GM19099 (cell line): ENCODE measurements around the gene NFIX.

Source experiments
- POLR2A ChIP-seq: IDR thresholded peaks from 3 replicates; pipeline ENCODE4 v1.6.1; 2011; ENCODE audit warnings: low read depth; ENCODE audit not compliant: insufficient read length; ENCODE audit errors: extremely low read depth

Gene NFIX

DNA sequence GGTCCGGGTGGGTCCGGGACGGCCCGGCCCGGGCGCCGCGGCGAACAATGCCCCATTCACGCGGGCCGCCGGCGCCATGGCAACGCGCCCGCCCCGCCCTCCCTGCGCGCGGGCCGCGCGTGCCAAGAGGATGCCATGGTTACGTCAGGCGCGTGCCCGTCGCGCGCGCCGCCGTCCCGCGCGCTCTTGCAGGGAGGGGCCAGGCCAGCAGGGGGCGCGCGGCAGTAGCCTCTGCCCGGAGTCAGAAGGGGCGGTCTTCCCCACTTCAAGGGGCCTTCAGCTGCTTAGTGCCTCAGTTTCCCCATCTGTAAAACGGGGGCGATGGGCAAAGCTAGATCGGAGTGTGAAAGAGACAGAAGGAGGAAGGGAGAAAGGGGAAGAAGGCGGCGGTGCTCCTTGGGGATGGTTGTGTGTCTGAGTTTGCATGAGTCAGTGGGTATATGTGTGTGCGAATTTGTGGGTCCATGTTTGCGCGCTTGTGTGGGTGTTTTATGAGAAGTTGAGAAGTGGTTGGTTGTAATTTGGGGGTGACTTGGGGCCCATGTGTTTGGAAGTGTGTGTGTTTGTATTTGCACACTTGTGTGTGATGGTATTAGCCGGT is 11.6 kb upstream of the NFIX start:
- TF ChIP-seq POLR2A: no peak

DNA sequence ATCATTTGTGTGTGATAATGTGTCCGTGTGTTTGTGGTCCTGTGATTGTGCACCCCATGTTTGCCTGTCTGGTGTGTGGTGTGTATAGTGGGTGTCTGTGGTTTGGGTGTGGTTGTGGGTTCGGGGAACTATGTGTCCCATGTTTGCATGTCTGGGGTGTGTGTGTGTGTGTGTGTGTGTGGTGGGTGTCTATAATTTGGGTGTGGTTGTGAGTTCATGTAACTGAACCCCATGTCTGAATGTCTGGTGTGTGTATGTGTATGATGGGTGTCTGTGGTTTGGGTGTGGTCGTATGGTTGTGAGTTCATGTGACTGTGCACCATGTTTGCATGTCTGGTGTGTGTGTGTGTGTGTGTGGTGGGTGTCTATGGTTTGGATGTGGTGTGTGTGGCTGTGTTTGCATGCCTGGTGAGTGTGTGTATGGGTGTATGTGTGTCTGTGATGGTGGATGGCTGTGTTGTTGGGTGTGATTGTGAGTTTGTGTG is 11.1 kb upstream of the NFIX start:
- TF ChIP-seq POLR2A: no peak

DNA sequence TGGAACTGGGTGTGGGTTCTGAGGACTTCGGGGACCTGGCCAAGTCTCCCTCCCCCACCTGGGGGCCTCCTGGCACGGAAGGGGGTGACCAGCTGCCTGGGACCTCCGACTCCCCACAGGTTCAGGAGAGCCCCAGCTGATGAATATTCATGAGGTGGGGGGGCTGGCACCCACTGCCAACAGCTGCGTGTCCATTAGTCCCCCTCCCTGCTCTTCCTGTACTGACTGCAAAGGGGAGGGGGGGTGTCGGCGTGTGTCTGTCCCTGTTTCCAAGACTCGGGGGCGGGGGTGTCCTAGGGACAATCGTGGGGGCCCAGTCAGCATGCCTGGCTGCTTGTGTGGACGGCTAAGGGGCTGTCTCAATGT is 10.6 kb upstream of the NFIX start:
- no peak for TF ChIP-seq POLR2A

DNA sequence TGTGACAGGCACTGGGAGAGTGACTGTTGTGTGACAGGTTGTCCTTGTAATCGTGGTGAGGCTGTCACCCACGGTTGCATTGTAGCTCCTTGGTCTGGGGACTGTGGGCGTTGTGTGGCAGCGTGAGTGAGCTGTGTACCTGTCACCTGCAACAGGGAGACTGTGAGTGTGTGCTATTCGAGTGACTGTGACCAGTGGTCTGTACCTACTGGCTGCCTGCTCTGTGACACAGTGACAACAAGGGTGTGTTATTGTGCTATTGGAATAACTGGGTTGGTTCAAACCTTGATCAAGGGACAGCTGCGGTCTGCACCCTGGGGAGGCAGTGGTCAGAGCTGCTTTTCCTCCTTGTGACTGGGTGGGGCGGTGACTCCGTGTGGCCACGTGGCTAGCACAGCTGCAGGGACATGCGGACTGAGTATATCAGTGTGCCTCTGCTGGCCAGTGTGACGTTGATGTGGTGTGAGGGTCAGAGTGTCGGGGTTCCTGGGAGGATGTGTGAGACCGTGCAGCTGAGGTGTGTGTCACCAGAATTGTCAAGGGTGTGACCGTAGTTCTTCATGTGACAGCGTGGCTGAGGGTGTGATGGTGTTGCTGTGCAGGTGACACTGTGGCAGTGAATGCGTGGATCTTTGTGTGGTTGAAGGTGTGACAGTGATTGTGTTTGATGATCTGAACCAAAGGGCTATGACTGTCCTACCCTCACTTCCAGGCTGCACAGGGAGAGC is 10.1 kb upstream of the NFIX start:
- no peak for TF ChIP-seq POLR2A

DNA sequence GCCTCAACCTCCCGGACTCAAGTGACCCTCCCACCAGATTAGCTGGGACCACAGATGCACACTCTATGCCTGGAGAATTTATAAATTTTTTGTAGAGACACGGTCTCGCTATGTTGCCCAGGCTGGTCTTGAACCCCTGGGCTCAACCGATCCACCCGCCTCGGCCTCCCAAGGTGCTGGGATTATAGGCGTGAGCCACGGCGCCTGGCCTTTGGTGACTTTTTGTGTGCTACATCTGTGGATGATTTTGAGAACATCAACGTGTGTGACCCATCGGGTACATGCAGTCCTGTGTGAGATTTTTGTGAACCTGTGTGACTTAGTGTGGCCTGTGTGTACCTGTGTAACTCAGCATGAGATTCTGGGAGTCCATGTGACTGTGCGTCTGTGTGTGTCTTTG is 8.5 kb upstream of the NFIX start:
- no peak for TF ChIP-seq POLR2A

DNA sequence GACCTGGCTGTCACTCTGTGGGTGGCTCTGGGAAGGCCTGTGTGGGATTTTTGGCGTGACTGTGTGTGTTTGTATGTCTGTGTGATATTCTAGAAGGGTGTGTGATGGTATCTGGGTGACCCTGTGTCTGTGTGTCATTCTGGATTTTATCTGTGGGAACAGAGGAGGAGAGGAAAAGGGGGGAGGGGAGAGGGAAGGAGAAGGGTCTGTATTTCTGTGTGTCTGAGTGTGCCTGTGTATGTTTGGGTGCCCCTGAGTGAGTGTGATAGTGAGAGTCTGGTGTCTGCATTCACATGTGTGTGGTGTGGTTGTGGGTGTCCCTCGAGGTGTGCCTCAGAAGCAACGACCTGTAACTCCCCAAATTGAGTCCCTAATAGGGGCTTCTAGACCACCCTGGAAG is 8.1 kb upstream of the NFIX start:
- no peak for TF ChIP-seq POLR2A

DNA sequence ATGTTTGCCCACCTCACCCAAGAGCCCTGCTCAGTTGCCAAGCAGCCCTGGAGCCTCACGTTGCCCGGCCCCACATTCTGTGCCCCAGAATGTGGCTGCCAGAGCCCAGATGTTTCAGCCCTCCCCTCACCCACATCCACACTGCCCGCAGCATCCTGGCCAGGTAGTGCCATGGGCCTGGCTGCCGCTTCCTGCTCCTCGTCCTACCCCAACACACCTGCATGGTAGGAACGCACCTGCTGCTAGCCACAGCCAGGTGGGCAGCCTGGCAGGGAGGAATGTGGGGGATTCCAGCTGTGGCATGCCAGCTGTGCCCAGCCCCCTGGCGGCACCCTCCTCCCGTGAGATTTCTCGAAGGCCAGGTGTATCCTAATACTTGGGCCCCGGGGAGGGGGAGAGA is 7.5 kb upstream of the NFIX start:
- TF ChIP-seq POLR2A: no peak

DNA sequence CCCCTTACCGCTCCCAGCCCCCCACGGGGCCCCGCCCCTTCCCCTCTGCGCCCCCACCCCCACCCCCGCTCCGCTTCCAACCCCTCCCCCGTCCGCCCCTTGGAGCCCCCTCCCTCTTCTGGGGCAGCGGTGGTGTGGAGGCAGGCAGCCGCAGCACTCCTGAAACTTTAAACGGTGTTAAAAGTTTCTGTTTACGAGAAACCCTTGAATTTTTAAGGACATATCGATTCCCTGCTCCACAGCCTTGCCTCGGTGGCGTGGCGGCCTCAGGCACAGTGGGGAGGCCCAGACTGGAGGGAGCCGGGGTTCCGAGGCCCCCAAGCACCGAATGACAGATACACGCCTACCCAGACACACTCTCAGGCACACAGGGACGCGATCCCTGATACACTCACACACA is 4.8 kb upstream of the NFIX start:
- TF ChIP-seq POLR2A: no peak

DNA sequence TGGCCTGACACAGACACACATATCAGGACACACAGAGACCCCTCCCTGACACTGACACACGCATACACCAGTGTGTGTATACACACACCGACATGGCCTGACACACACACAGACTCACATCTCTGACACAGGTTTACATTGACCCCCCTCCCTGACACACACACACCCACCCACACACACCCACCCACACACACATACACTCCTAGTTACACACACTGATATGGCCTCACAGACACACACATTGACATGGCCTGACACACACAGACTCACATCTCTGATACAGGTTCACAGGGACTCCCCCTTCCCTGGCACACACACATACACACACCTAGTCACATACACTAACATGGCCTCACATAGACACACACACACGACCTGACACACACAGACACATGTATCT is 4.4 kb upstream of the NFIX start:
- TF ChIP-seq POLR2A: no peak

DNA sequence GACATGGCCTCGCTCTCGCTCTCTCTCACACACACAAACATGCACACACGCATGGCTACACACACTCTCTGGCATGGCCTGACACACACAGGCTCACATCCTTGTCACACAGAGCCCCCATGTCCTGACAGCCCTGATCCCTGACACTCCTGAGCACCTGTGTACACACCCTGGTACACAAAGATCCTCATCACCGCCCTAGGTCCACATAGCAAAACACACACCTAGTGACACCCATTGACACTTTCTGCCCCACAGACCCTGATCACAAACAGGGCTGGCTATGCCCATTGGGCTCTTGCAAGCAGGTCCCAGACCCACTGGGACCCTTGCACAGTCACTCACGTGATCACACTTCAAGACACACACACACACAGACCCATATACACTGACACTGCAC is 4.0 kb upstream of the NFIX start:
- TF ChIP-seq POLR2A: no peak

DNA sequence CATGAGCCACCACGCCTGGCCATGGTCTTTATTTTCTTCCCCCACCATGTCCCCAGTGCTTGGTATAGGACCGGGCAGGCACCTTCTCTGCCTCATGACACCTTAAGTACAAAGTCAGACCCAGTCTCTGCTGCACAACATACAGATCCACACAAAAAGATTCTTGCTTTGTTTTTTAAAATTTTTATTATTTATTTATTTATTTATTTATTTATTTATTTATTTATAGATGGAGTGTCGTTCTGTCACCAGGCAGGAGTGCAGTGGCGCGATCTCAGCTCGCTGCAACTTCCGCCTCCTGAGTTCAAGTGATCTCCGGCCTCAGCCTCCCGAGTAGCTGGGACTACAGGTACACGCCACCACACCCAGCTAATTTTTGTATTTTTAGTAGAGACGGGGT is 2.5 kb upstream of the NFIX start:
- no peak for TF ChIP-seq POLR2A

DNA sequence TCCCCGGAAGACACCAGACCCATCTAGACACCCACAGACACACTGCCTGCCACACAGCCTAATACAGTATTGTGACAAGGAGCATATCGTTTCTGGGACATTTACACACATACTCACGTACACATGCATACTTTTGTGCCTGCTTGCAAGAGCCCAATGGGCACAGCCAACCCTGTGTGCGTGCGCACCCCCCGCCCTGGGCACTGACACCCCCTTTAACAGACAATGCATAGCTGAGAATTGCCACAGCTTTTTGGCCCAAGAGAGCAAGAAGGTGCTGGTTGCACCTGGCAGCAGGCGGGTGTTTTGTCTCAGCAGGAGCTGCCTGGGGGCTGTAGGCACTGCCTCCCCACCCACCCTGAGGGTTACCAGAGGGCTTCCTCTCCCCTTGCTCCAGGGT is 1.7 kb upstream of the NFIX start:
- TF ChIP-seq POLR2A: no peak

DNA sequence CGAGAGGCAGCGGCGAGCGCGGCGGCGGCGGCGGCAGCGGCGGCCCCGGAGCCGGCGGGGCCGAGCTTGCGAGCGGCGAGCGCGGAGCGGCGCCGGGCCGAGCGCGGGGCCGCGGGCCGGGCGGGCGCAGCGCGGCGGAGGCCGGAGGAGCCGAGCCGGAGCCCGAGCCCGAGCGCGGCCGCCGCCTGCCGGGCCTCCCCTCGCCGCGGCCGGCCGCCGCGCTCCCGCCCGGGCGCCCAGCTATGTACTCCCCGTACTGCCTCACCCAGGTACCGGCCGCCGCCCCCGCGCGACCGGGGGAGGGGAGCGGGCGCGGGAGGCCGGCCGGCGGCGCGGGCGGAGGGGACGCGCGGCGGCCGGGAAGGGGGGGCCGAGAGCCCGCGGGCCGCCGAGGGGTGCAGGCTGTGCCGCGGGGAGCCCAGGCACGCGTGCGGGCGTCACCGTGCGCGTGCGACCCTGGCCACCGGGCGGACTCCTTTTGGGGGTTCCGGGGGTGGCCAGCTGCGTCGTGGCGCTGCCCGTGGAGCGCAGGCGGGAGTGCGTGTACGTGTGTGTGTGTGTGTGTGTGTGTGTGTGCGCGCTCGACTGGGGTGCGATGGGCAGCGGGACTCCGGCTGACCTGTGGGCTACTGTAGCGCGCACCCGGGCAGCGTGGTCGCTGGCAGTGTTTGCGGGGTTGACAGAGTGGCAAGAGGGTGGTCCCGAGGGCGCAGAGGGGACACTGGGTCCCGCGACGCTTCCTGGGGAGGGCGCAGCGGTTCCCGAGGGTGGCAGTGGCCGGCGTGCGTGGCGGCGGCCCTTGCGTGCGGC is 526 bp downstream of the NFIX start:
- TF ChIP-seq POLR2A: no peak

DNA sequence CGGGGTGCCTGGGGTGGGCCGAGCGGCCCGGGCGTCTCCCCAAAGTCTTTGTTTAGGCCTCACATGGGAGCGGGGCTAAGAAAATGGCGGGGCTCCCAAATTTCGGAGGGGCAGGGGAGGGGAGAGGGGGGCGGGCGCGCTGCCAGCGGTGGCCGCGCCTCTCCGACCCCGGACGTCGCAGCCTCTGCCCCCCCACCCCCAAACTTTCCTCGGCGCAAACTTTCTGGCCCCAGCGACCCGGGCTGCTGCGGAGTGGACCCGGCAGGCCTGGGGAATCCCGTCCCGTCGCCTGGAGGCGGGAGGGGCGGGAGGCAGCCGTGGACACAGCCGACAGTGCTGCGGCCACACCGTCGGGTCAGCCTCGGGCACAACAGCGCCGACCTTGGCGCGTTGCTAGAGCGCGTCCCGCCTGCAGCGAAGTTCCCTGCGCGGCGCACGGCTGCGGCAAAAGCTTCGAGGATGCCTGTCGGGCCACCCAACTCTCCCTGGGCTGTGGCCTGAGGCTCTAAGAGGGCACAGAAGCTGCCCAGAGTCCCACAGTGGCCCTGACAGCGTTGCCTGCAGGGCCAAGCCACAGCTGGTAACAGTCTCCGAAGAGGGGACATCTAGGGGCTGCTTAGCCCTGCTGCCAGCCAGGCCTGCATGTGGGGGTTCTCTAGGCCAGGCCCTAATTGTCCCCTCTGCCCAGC is 1.3 kb downstream of the NFIX start:
- TF ChIP-seq POLR2A: no peak
